Fibroblast of skin of back (primary cell): ENCODE results near the gene TMSB15B. TPM values are rescaled to one million over a fixed set of nuclear protein-coding genes. Genes with fewer than 3 reads are reported as not detected.
"Not testable (repeated sequence)": the region's sequence is repeated elsewhere in the genome, so short reads cannot be mapped to it uniquely, and the experiment has no call there.

Experiments
- DNase-seq: peaks from one replicate; pipeline ENCODE4 v3.0.0-alpha.2; 2013
- polyA plus RNA-seq, 2 experiments: library from polyadenylated mRNA; unstranded; fragments of 120-200 nt; gene quantifications; one replicate each; pipeline ENCODE4 v1.2.1, GENCODE V29; 2013; ENCODE audit not compliant: insufficient read length in 2 of 2

TMSB15B gene
- polyA plus RNA-seq (2013, experiment 1 of 2; ENCODE audit: insufficient read length), result 11.7 TPM
- 5.5 TPM for polyA plus RNA-seq (2013, experiment 2 of 2; ENCODE audit: insufficient read length)

DNA sequence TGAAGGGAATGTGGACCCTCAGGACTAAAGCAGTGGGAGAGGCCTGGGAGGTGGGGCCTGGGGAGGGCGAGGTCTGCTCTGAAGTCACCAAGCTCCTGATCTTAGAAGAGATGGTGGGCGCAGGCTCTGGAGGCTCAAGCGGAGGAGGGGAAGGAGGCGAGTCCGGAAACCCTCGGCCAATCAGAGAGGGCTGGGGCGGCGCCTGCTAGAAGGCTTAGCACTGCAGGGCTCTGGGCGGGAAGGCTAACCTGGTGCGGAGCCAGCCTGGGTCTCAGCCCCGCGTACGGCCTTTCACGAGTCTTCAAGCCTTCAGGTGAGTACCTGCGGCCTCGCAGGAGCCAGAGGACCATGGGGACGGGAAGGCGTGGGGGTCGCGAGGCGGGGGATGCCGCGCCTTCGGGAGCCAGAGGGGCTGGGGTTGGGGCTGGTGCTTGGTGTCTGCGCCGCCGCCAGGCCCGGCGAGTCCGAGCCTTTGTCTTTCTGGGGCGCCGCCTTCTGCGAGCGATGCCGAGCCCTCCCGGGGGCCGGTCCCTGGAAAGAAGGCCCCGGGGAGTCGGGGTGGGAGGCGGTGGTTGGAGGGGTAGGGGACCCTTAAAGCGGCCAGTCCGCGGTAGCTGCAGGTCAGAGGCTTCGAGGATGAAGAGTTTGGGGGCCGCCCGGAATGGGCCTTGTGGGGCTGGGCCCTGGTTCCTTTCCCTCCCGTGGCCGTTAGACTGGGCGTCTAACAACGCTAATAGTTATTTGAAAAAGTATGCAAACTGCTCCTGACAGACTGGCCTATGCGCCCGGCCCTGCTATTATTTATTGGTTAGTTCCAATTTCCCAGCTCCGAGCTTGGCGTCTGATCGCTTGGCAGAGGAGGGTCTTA lies at the start of gene TMSB15B:
TSS of gene TMSB15B (plus strand) at position 217 of the 868 bp plus-strand sequence.
- not testable (repeated sequence) for DNase-seq

DNA sequence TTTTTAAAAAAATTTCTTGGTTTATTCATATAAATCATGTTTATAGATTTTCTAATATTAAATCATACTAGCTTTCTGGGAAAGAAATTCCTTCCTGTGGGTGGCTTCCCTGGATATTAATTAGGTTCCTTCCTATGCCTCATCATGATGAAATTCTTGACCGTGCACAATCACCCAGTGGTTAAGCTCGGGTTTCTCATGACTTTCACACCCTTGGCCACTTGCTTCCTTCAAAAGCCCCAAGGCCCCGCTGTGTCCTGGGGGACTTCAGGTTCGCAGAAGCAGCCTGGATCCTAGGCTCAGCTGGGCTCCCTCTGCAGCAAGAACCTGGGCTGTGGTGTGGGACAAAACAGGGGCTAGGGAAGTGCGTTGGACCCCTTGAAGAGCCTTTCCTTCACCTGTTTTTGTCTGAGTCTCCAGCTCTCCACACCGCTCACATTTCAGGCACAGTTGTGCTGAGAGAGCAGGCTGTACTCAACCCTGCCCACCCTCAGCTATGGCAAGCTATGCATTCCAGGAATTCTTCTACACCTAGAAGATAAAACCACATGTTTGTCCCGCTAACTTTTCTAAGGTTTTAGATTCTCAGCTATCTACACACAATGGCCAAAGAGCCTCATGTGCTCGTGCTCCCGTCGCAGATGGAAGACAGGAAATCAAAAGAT lies 48.9 kb upstream of the TMSB15B start:
- peak; percentile 42 for DNase-seq

DNA sequence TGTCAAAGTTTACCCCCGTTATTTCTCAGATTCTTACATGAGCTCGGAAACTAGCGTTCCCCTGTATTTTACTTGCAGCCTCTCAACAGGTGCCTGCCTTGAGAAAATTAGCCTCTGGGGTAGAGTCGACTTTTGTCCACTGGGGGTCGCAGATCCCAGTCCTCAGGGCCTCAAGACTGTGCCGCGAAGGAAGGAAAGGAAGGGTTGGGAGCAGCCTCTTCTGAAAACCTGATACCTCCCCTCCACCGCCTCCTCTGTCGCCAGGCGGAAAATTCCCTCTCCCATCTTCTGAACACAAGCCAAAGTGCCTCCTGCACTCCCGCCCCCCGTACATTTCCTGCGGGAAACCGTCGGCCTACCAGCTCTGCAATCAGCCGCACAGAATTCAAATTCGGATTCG lies 44.4 kb upstream of the TMSB15B start:
- peak; percentile 74 for DNase-seq

DNA sequence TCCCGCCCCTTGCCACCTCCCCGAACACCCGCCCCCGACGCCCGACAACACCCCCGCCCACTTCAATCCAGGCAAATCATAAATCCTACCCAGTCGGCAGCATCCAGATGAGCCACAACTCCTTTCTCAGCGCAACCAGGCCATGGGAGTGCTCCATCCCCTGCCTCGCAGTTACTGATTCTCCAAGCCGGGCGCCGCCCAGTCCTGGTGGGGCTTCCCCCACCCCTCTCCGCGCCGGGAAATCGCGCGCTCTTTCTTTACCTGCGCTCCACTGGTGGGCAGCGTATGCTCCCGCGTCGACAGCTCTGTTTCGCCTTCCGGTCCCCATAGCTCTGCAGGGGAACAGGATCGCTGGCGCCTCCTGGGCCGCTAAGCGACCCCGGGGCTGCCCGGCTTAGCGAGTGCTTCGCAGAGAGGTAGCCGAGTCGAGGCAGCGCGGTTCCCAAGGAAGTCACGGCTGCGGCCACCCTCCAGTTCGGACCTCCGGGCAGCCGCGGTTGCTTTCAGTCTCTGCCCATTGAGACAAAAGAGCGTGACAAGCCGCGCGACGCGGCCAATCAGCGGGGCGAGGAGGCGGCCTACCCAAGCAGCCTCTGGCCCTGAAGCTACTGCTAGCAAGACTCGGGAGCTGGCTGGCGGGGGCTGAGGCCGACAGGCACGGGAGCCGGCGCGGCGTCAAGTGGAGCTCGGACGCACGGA lies 43.7 kb upstream of the TMSB15B start:
- peak; percentile 71 for DNase-seq

DNA sequence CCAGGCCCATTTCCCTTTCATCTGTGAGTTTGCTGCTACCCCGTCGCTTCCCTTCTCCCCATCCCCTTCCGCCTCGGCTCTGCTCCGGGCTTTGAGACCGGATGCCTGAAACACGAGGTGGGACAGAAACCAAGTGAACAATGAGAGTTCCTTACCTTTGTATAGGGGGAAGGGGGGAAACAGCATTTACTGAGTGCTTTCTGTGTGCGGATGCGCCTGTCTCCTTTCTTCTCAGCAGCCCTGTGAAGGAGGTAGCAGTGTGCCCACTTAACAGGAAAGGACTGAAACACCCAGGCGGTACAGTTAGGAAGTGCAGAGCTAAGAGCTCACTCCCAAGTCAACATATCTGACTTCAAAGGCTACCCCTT lies 43.2 kb upstream of the TMSB15B start:
- DNase-seq, result peak; percentile 51

DNA sequence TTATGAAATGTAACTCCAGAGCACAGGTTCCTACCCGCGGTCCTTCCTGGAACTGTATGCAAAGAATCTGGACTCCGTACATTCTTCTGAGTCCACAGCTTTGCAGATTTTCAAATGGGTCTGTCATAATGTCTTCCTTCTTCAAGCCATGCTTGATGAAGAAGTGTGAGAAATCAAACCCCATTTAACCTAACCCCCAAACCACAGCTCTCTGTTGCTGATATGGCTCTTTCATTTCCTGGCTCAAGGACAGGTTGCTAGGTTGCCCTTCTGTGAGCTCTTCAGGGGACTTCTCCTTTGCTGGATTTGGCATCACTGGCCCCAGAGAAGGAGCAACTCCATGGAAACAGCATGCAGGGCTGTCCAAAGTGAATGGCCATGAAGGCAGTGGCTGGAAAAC lies 41.9 kb upstream of the TMSB15B start:
- DNase-seq, result not testable (repeated sequence)

DNA sequence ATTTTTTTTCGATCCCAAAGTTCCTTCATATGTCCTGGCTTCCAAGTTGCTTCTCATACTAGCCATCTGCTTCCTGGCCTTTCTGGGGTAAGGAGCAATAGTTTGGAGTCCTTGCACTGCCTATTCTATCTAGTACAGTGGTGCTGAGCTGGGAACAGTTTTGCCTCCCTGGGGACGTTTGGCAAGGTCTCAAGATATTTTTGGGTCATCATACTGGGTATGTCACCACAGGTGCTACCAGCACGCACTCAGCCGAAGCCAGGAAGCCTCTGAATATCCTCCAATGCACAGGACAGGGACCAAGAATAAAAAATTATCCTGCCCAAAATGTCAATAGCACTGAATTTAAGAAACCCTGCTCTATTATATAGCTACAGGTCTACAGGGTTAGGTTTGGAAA lies 35.4 kb upstream of the TMSB15B start:
- no peak for DNase-seq

DNA sequence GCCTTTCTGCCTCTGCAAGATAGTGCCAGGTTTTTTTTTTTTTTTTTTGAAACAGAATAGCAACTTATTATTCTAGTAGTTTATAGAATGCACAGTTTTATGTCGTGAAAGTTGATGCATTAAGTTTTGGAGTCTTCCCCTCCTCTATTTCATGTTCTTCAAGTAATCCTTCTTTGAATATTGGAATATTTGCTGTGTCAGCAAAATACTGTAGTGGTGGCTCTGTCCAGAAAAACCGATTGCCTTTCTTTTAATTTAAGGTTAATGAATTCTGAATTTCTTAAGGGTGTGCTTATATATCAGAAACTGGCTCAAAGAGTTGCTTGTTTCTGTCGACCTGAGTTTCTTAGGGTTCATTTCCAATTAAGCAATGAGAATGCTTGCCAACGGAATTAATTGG lies 34.8 kb upstream of the TMSB15B start:
- no peak for DNase-seq

DNA sequence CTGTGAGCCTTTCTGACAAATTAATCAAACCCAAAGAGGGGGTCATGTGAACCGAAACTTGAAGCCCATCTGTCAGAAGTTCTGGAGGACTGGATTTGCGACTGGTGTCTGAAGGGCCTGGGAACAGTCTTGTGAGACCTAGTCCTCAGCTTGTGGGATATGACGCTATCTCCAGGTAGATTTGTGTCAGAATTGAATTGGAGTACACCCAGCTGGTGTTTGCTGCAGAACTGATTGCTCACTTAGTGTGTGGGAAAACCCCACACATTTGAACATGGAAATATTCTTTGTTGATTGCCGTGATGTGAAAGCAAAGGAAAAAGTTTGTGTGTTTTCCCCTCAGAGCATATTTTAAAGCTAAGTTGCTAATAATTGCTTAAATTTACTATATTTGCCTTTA lies 30.3 kb upstream of the TMSB15B start:
- DNase-seq, result no peak

DNA sequence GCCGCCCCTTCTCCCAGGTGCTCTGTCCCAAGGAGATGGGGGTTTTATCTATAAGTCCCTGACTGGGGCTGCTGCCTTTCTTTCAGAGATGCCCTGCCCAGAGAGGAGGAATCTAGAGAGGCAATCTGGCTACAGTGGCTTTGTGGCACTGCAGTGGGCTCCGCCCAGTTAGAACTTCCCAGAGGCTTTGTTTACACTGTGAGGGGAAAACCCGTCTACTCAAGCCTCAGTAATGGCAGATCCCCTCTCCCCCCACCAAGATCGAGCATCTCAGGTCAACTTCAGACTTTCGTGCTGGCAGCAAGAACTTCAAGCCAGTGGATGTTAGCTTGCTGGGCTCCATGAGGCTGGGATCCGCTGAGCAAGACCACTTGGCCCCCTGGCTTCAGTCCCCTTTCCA lies 22.2 kb upstream of the TMSB15B start:
- DNase-seq, result not testable (repeated sequence)

DNA sequence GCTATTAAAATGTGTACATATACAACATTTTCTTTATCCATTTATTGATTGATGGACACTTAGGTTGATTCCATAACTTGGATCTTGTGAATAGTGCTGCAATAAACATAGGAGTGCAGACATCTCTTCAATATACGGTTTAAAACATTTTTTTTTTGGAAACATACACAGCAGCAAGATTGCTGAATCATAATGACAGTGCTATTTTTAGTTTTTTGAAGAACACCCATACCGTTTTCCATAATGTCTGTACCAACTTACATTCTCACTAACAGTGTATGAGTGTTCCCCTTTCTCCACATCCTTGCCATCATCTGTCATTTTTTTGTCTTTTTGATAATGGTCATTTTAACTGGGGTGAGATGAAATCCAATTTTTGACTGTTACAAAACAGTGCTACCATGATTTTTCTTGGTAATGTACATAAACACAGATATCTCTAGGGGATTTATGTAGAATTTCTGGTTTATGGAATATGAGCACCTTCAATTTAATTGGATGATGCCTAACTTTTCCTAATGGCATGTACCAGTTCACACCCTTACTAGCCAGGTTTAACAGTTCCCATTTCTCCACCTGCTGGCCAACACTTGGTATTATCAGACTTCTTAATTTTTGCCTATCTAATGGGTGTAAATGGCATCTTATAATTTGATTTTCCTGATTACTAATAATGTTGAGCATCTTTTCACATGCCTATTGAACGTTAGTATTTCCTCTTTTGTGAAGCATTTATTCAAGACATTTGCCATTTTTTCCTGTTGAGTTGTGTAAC lies 21.0 kb upstream of the TMSB15B start:
- peak; percentile 37 for DNase-seq

DNA sequence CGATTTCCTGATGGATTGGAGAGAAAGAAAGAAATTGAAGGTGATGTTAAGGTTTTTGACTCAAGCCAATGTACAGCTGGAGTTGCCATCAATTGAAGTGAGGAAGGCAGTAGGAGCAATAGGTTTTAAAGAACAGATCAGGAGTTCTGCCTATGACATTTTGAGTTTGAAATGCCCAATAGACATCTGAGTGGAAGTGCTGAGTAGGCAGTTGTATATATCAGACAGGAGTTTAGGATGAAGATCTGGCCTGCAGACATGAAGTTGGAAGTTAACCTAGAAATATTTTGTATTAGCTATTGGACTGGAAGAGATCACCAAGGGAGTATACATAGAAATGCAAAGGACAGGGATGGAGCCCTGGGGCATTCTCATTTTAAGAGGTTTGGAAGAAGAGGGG lies 12.9 kb upstream of the TMSB15B start:
- DNase-seq, result no peak

DNA sequence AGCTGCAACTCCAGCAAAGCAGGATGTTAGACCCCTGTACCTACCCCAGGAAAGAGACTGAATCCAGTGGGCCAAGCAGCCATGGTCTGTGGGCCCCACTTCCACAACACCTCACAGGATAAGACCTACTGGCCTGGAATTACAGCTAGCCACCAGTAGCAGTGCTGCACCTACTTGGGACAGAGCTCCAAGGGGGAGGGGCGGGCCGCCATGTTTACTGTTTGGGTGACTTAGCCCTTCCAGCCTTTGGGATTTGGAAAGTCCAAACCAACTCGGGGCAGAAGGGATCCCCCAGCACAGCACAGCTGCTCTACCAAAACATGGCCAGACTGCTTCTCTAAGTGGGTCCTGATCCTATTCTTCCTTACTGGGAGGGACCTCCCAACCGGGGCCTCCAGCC lies 9.1 kb upstream of the TMSB15B start:
- DNase-seq, result no peak

DNA sequence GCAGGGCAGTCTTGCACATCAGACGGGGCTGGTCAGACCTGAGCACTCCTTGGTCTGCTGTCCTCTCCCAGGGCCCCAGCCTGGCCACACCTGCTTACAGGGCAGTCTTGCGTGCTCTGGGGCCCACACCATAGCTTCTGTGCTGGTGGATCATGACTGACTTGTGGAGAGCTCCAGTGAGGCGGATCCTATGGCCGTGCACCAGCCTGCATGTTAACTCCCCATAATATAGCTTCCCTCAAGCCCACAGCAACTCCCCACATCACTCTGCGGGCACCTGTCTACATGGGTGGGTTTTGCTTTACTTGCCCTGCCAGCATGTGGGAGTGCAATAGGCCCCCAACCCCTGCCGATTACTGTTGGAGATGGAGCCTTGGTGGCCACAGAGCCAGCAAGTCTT lies 8.2 kb upstream of the TMSB15B start:
- DNase-seq, result no peak

DNA sequence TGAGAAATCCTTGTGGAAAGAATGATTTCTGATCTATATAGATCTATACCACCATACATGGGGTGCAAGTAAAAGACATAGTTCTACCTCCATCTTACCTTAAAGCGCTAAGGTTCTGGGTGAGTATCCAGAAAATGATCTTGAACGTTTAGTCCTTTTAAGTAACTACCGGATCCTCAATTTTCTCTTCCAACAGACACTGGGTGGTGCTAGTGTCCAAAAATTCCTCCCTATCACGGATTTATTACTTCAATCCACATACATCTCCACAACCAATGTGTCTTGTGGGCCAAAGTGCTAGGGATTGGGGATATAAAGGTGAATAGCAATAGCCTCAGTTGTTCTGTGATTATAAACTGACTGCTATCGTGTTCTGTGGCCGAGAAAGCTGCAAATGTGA lies 1.8 kb upstream of the TMSB15B start:
- not testable (repeated sequence) for DNase-seq

DNA sequence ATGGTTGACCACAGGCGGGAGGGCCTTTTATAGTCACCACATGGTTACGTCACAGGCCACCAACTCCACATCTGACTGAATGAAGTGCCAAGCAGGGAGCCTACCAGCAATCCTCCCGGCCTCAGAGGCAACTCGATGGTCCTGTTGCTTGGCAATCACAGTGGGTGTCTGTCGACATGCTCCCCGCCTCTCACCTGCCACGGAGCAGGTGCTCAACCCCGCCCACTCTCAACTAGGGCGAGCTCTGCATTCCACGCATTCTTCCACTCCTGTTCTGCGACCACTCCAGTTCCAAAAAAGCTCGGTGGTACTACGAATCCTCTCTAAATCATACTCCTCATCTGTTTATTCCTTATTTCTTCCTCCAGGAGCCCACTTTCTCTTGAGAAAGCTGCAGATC lies 21.1 kb downstream of the TMSB15B start:
- not testable (repeated sequence) for DNase-seq

DNA sequence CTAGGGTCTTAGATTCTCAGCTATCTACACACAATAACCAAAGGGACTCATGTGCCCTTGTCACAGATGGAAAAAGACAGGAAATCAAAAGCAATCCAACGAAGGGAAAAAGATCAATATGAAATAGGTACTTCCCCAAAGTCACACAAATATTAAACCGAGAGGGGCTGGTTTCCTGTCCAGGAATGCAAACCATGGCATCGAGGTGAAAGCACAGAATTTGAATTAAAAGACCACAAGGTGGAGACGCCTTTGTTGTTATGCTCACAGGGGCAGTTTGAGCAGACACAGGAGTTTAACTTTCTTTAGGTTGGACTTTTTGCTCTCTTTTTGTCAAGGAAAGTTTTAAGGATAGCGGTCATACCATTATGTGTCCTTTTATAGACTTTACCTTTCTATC lies 36.8 kb downstream of the TMSB15B start:
- DNase-seq, result no peak

DNA sequence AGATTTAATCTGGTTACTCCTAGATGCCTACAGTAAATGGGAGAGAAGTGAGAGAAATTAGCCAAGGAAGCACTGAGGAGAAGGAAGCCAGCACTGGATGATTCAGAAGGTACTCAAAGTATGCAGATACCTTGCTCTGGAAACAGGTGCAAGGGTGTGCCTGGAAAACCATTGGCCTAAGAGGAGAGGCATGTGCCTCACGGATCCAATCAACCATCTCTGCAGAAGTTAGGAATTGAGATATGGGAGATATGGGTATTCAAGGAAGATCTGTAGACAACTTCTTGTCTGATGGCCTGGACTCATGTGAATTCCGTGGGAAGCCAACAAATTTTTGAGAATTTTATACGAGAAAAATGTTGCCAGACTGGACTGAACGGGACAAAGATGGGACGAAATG lies 46.4 kb downstream of the TMSB15B start:
- no peak for DNase-seq

DNA sequence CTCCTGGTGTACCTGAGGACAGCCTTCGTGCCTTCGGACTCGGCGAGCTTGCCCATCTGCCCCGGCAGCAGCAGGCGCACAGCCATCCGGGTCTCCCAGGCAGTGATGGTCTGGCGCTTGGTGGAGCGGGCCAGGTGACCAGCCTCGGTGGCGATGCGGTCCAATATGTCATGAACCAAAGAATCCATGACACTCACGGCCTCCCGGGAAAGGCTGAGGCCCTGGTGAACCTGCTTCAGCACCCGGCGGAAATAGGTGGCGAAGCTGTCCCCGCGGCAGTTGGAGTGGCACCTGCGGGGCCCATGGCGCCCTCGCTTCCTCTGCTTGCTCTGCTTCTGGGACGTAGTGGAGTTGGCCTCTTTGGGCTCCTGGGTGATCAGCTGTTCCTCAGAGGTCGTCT lies 50.7 kb downstream of the TMSB15B start:
- no peak for DNase-seq

DNA sequence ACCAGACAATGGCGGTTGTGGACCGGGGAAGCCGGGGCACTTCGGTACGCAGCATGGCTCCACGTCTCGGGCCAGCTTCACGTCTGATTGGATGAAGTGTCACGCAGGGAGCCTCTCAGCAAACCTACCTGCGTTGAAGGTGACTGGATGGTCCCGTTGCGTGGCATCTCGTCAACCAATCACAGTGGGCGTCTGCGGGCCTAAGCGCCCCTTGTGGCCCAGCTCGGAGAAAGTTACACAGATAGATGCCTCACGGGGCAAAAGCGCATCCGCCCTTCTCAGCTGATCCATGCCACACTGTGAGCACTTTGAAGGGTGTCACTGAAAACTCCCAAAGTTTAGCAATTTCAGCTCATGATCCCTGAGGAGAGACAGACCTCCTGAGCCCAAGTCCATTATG lies 51.2 kb downstream of the TMSB15B start, which contains the start of gene H2BW1:
TSS of gene H2BW1 (minus strand) at position 103 of the 400 bp plus-strand sequence. CDS start 132 bp downstream, outside the sequence.
- DNase-seq, result no peak

DNA sequence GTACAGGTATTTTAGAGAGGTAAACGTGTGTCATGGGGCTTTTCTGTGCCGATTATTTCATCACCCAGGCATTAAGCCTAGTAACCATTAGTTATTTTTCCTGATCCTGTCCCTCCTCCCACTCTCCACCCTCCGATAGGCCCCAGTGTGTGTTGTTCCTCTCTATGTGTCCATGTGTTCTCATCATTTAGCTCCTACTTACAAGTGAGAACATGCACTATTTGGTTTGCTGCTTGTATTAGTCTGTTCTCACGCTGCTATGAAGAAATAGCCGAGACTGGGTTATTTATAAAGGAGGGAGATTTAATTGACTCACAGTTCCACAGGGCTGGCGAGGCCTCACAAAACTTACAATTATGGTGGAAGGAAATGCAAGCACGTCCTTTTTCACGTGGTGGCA lies 53.1 kb downstream of the TMSB15B start:
- DNase-seq, result not testable (repeated sequence)
